Tibial artery (tissue), 4 donors: ENCODE results near the gene NLRP6.
"Not testable (repeated sequence)": the region's sequence is repeated elsewhere in the genome, so short reads cannot be mapped to it uniquely, and the experiment has no call there.

Experiments
- DNase-seq, 2 donors: peaks; one replicate each; pipeline ENCODE4 v3.0.0-alpha.2; 2019
- H3K27ac ChIP-seq, 2 donors: fragments of 200-600 bp; sonication (generic) in 1 of 2; 1 replicate in 1 of 2; 2 replicates in 1 of 2; pipeline ENCODE4 v1.5.1; 2018 to 2019; ENCODE audit warnings: mild to moderate bottlenecking in 1 of 2
- H3K27me3 ChIP-seq, 2 donors: fragments of 200-600 bp; sonication (generic) in 1 of 2; one replicate each; pipeline versions ENCODE4 v1.5.1 to v1.6.0; 2016 to 2019
- H3K36me3 ChIP-seq, 3 donors: fragments of 200-600 bp; sonication (generic) in 2 of 3; one replicate each; pipeline ENCODE4 v1.5.1; 2016 to 2019; ENCODE audit warnings: mild to moderate bottlenecking in 2 of 3
- H3K4me1 ChIP-seq, 4 donors: fragments of 200-600 bp; sonication (generic) in 2 of 4; 1 replicate in 3 of 4; 2 replicates in 1 of 4; pipeline ENCODE4 v1.5.1; 2016 to 2019
- H3K4me3 ChIP-seq, 2 donors: fragments of 200-600 bp; sonication (generic) in 1 of 2; 1 replicate in 1 of 2; 2 replicates in 1 of 2; pipeline ENCODE4 v1.5.1; 2018 to 2019; ENCODE audit warnings: mild to moderate bottlenecking in 2 of 2
- H3K9me3 ChIP-seq, 3 donors: fragments of 200-600 bp; sonication (generic) in 1 of 3; one replicate each; pipeline ENCODE4 v1.5.1; 2016 to 2019
- intact Hi-C: fragments of 100-400 bp; cut with DNase I; formaldehyde crosslinking; loops from one replicate; pipeline ENCODE4 v1.15.0; 2023; ENCODE audit warnings: low total_unique reads
- TF ChIP-seq, protein P1 (sequence below), 2 experiments: fragments of 200-600 bp in 1 of 2; fragments of 450-650 bp in 1 of 2; IDR thresholded peaks; one replicate each; pipeline ENCODE4 v1.5.1; 2017 to 2019; ENCODE audit warnings: antibody characterized with exemption in 2 of 2, mild to moderate bottlenecking in 1 of 2, moderate library complexity in 1 of 2

Gene NLRP6

DNA sequence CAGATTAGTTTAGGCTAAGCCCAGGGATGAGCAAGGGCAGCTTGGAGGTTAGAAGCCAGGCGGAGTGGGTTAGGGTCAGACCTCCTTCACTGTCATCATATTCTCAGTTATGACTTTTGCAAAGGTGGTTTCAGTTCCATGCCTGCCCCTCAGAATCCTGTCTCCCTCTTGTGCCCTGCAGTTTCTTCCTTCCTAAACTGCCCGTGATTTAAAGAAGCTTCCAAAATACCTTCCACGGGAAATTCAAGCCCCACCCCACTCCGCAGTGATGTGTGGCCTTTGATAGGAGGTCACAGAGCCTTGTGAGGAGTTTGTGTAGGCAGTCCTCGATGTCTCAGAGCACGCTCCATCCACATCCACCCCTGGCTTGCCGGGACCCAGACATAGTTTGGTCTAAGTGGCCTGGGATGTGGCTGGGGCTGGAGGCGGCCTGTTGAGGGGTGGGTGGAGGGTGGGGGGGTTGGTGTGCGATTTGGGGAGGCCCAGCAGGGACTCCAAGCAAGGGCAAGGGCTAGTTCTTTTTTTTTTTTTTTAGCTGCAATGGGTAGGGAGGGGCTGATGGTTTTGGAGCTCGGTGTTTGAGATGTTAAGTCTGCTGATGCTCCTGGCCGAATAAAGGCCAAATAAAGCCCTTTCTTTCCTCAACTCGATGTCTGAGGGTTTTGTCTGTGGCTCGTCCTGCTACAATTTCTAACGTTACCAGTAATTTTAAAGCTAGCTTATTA, 34.0 kb downstream of the NLRP6 start:
- no peaks in the 10 kb centered on the region for H3K36me3 ChIP-seq
- H3K4me3 ChIP-seq = peak overlapping the region in 1 of 2 donors; percentile 47
- no peak for DNase-seq
- H3K27me3 ChIP-seq = peaks cover 0 to 11% of the 10 kb centered on the region in 2 donors
- intact Hi-C loops = no loop called here
- TF ChIP-seq, protein P1, sequence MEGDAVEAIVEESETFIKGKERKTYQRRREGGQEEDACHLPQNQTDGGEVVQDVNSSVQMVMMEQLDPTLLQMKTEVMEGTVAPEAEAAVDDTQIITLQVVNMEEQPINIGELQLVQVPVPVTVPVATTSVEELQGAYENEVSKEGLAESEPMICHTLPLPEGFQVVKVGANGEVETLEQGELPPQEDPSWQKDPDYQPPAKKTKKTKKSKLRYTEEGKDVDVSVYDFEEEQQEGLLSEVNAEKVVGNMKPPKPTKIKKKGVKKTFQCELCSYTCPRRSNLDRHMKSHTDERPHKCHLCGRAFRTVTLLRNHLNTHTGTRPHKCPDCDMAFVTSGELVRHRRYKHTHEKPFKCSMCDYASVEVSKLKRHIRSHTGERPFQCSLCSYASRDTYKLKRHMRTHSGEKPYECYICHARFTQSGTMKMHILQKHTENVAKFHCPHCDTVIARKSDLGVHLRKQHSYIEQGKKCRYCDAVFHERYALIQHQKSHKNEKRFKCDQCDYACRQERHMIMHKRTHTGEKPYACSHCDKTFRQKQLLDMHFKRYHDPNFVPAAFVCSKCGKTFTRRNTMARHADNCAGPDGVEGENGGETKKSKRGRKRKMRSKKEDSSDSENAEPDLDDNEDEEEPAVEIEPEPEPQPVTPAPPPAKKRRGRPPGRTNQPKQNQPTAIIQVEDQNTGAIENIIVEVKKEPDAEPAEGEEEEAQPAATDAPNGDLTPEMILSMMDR (IDR thresholded peaks at IDR 0.05) = no peak
- H3K4me1 ChIP-seq = peaks cover 0 to 41% (median 27%) of the 10 kb centered on the region in 4 donors
- peak overlapping the region in 1 of 2 donors; percentile 64 for H3K27ac ChIP-seq
- no peaks in the 10 kb centered on the region for H3K9me3 ChIP-seq

DNA sequence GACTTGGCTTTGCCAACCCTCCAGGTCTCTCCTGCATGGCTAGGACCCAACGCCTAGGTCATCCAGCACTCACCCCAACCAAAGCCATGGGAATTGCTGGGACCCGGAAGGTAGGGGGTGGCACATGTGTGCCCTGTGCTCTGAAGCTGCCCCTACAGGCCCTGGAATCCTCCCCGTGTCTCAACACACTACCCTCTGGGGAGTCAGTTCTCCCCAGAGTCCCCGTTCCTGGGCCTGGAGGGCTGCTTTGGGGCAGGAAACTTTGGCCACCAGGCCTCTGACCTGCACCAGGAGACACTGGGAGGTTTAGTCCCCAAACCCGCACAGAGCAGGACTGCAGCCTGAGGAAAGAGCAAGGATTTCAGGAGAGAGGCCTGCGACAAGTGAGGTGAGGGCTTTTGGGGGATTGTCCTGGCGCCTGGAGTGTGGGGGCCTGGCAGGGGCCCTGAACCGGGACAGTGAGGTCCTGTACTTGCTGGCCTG, 35.1 kb downstream of the NLRP6 start:
- peak overlapping the region in 1 of 2 donors; percentile 51 for H3K4me3 ChIP-seq
- TF ChIP-seq, protein P1 (IDR thresholded peaks at IDR 0.05) = no peak
- DNase-seq = no peak
- intact Hi-C loops = no loop called here
- no peaks in the 10 kb centered on the region for H3K9me3 ChIP-seq
- peak overlapping the region; percentile 37 to 64 for H3K27ac ChIP-seq
- peaks cover 0 to 11% of the 10 kb centered on the region in 2 donors for H3K27me3 ChIP-seq
- H3K36me3 ChIP-seq = no peaks in the 10 kb centered on the region
- peaks cover 0 to 41% (median 28%) of the 10 kb centered on the region in 4 donors for H3K4me1 ChIP-seq

GRCh38 chr11:313787-314553, 35.8 kb downstream of the NLRP6 start, which contains the start of gene IFITM1:
Gene IFITM1 (plus strand): TSS chr11:314040. CDS start chr11:314171, 131 bp downstream.
- intact Hi-C loops = no loop called here
- H3K4me1 ChIP-seq = peaks cover 0 to 41% (median 27%) of the 10 kb centered on the region in 4 donors
- H3K27me3 ChIP-seq = peaks cover 0 to 11% of the 10 kb centered on the region in 2 donors
- DNase-seq = no peak
- no peaks in the 10 kb centered on the region for H3K36me3 ChIP-seq
- TF ChIP-seq, protein P1 (IDR thresholded peaks at IDR 0.05) = no peak
- peak within 1 kb of the TSS; percentile 37 to 64 for H3K27ac ChIP-seq
- H3K9me3 ChIP-seq = no peaks in the 10 kb centered on the region
- H3K4me3 ChIP-seq = peak within 1 kb of the TSS; percentile 50 to 51

GRCh38 chr11:314554-314875, 36.3 kb downstream of the NLRP6 start:
- H3K36me3 ChIP-seq, DNase-seq, H3K9me3 ChIP-seq, intact Hi-C loops: not testable (repeated sequence)
- H3K4me1 ChIP-seq = peaks cover 0 to 35% (median 22%) of the 10 kb centered on the region in 4 donors
- peak overlapping the region; percentile 37 to 64 for H3K27ac ChIP-seq
- peak overlapping the region; percentile 50 to 51 for H3K4me3 ChIP-seq
- H3K27me3 ChIP-seq = peaks cover 0 to 11% of the 10 kb centered on the region in 2 donors

DNA sequence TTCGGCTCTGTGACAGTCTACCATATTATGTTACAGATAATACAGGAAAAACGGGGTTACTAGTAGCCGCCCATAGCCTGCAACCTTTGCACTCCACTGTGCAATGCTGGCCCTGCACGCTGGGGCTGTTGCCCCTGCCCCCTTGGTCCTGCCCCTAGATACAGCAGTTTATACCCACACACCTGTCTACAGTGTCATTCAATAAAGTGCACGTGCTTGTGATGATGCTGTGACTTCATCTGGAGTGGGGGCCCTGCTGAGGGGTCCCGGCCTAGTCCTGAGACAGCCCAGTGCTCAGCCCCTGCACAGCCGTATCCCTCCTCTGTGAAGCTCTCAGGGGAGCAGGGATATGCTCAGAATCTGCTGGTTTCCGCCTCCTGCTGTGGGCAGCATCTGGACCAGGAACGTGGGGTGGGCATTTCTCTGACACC, 36.9 kb downstream of the NLRP6 start:
- no peaks in the 10 kb centered on the region for H3K36me3 ChIP-seq
- peak overlapping the region; percentile 50 to 51 for H3K4me3 ChIP-seq
- TF ChIP-seq, protein P1 (IDR thresholded peaks at IDR 0.05) = no peak
- H3K27ac ChIP-seq = peak overlapping the region; percentile 30 to 37
- peaks cover 0 to 30% (median 17%) of the 10 kb centered on the region in 4 donors for H3K4me1 ChIP-seq
- no peak for DNase-seq
- H3K27me3 ChIP-seq = peaks cover 0 to 11% of the 10 kb centered on the region in 2 donors
- intact Hi-C loops = no loop called here
- H3K9me3 ChIP-seq = no peaks in the 10 kb centered on the region
